Subcutaneous adipose tissue (tissue), 4 donors: ENCODE results near the gene SDF2L1. TPM values are rescaled to one million over a fixed set of nuclear protein-coding genes. Genes with fewer than 3 reads are reported as not detected.

Experiments used
- total RNA-seq, 4 donors: library from RNA; depleted of rRNA; stranded (reverse); fragments of >200 nt; gene quantifications; one replicate each; pipeline ENCODE4 v1.1.0, GENCODE V29; 2016
- TF ChIP-seq, protein P1 (sequence below): fragments of 450-650 bp; IDR thresholded peaks from one replicate; pipeline ENCODE4 v1.5.1; 2016; ENCODE audit warnings: low read depth, mild to moderate bottlenecking, control low read depth, antibody characterized with exemption, moderate library complexity

Gene SDF2L1
- total RNA-seq, 4 donors from 2014 or later: 11.7 to 25.8 (median 18.5) TPM

DNA sequence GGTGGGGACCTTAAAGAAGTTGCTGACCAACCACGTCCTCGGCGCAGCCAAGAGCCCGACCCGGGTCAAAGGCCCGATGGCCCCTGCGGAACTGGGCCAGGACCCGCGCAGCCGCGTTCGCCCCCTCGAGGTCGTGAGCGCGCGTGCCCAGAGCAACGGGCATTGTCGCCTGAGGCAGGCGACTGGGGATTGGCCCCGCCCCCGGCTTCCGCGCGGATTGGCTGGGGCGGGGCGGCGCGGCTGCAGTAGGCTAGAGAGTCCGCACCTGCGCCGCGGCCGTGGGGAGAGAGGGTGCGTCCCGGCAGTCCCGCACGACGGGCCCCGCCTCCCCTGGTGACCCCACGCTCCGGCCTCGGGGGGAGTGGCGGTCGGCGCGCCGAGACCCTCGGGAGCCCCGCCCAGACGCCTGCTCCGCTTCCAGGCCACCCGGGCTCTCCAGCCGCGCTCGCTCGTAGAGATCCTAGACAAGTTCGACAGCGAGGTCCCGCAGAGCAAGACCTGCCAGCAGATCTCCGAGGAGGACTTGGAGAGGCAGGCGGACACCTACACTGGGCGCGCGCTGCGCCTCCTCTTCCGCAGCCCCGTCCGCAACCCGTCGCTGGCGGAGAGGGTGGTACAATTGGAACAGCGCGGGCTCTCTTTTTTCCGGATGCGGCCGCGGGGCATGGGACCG is 15.4 kb downstream of the SDF2L1 start:
- TF ChIP-seq, protein P1, sequence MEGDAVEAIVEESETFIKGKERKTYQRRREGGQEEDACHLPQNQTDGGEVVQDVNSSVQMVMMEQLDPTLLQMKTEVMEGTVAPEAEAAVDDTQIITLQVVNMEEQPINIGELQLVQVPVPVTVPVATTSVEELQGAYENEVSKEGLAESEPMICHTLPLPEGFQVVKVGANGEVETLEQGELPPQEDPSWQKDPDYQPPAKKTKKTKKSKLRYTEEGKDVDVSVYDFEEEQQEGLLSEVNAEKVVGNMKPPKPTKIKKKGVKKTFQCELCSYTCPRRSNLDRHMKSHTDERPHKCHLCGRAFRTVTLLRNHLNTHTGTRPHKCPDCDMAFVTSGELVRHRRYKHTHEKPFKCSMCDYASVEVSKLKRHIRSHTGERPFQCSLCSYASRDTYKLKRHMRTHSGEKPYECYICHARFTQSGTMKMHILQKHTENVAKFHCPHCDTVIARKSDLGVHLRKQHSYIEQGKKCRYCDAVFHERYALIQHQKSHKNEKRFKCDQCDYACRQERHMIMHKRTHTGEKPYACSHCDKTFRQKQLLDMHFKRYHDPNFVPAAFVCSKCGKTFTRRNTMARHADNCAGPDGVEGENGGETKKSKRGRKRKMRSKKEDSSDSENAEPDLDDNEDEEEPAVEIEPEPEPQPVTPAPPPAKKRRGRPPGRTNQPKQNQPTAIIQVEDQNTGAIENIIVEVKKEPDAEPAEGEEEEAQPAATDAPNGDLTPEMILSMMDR: no peak

GRCh38 chr22:21659864-21660525 is 17.9 kb downstream of the SDF2L1 start:
- TF ChIP-seq, protein P1: no peak

DNA sequence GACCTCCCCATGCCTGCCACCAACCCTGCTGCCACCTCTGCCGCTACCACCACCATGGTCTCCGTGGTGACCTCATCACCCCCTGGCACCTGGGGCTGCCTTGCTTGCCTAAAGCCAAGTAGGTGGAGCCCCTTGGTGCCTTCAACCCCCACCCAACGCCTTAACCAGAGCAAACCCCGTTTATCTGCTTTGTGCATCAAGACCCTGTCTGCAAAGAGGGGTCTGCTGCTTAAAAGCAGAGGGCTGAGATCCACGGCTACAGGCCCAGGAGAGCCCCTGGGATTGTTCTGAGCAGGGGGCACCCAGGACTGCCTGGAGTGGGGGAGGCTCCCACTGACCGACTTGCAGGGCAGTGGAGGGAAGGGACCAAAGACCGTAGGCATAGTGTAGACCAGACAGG is 18.8 kb downstream of the SDF2L1 start:
- TF ChIP-seq, protein P1: no peak

DNA sequence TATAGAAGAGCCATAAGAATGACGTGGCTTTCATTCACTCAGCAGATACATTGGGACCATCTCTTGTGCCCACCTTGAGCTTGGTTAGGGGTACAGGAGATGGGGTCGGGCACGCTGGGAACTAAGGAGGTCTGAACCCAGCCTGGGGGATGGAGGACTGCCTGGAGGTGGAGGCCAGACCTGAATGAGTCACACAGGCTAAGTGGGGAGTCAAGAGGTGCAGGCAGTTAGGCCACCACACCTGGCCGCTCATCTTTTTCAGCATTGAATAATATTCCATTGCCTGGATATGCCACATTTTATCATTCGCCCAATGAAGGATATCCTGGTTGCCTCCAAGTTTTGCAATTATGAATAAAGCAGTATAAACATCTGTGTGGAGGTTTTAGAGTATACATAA is 19.9 kb downstream of the SDF2L1 start:
- TF ChIP-seq, protein P1: no peak

GRCh38 chr22:21663738-21664137 is 21.6 kb downstream of the SDF2L1 start:
- TF ChIP-seq, protein P1: no peak

- TF ChIP-seq, protein P1: no peak
Observed at GRCh38 chr22:21665047-21665851, 23.1 kb downstream of the SDF2L1 start.

DNA sequence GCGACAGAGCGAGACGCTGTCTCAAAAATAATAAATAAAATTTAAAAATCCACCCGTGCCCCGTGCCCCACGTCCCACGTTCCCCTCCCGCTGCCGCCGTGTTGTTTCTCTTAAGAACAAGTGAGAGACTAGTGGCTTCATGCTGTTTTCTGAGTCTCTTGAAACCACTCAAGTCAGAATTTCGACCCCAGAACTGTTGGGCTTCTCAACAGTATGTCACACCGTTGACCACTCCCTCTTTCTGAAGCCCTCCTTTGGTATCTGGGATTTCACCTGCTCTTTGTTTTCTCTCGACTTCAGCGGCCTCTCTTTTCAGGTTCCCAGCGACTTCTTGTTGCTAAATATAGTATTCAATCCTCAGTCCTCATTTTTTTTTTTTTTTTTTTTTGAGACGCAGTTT is 24.7 kb downstream of the SDF2L1 start:
- TF ChIP-seq, protein P1: no peak
